ENCODE measurements around the gene DCST2.

- TF ChIP-seq PBX3 (IDR thresholded peaks at IDR 0.05; ENCODE audit: insufficient replicate concordance, low read depth, low read length) (no peak), CTCF (IDR thresholded peaks at IDR 0.05 in 2 of 3, conservative IDR thresholded peaks at IDR 0.05 in 1 of 3; ENCODE audit: control insufficient read depth in 2 of 3, extremely low read depth in 1 of 3, insufficient read depth in 1 of 3, low read depth in 3 of 3, low read length in 3 of 3) (no peak), USF1 (IDR thresholded peaks at IDR 0.05; ENCODE audit: borderline replicate concordance, extremely low read length, insufficient read depth, low read depth, low read length) (no peak), ZNF24 (IDR thresholded peaks at IDR 0.05) (no peak), POLR2A (IDR thresholded peaks at IDR 0.05; ENCODE audit: low read depth, low read length) (no peak)
Observed at GRCh38 chr1:154994269-154994587, 39.4 kb downstream of the DCST2 start.
